Caco-2 (cell line): Measurements from ENCODE around the gene COL20A1. TPM values are rescaled to one million over a fixed set of nuclear protein-coding genes. Genes with fewer than 3 reads are reported as not detected.

Experiments used
- BruUV-seq: library from RNA; stranded (reverse); fragments of 400-500 nt; replicated peaks from 2 replicates; lab custom pipeline; 2021; lab: Mats Ljungman, UMichigan
- CTCF ChIA-PET: fragments of 300-600 bp; sonication (Branson Sonifier 250); formaldehyde crosslinking; loops from one replicate; lab custom pipeline; 2022; ENCODE audit warnings: antibody characterized with exemption; lab: Charles Lee
- POLR2A ChIA-PET: fragments of 300-600 bp; sonication (Branson Sonifier 250); formaldehyde crosslinking; loops from one replicate; lab custom pipeline; 2022; ENCODE audit warnings: antibody characterized with exemption; lab: Charles Lee
- DNase-seq, 2 experiments: peaks; one replicate each; pipeline versions ENCODE4 v3.0.0 to v3.0.0-alpha.2; 2020 to 2022
- H3K27me3 ChIP-seq: replicated peaks from 2 replicates; pipeline ENCODE4 v1.6.0; 2011; ENCODE audit warnings: low read length; ENCODE audit not compliant: control insufficient read depth, insufficient read depth
- H3K36me3 ChIP-seq: 2 replicates; pipeline ENCODE4 v1.5.1; 2011; ENCODE audit warnings: low read length; ENCODE audit not compliant: control insufficient read depth, insufficient read depth
- H3K4me1 ChIP-seq: fragments of 250-450 bp; sonication (Bioruptor Pico); 2 replicates; pipeline ENCODE4 v1.5.1; 2020; ENCODE audit warnings: mild to moderate bottlenecking
- H3K4me3 ChIP-seq: 2 replicates; pipeline ENCODE4 v1.5.1; 2011; ENCODE audit warnings: low read depth, mild to moderate bottlenecking, control low read depth, low read length
- H3K9me3 ChIP-seq: fragments of 250-450 bp; sonication (Bioruptor Pico); 2 replicates; pipeline ENCODE4 v1.5.1; 2020; ENCODE audit warnings: mild to moderate bottlenecking, moderate library complexity
- H3K27ac Mint-ChIP-seq: one replicate; pipeline ENCODE4 v1.8.0; 2022; ENCODE audit warnings: mixed read lengths; ENCODE audit not compliant: unreplicated experiment
- H3K27me3 Mint-ChIP-seq: one replicate; pipeline ENCODE4 v1.8.0; 2022; ENCODE audit warnings: mixed read lengths; ENCODE audit not compliant: insufficient read depth, unreplicated experiment
- H3K36me3 Mint-ChIP-seq: one replicate; pipeline ENCODE4 v1.8.0; 2022; ENCODE audit warnings: mild to moderate bottlenecking, mixed read lengths; ENCODE audit not compliant: insufficient read depth, unreplicated experiment
- H3K4me1 Mint-ChIP-seq: one replicate; pipeline ENCODE4 v1.8.0; 2022; ENCODE audit warnings: low read depth, mixed read lengths; ENCODE audit not compliant: unreplicated experiment
- H3K4me3 Mint-ChIP-seq: one replicate; pipeline ENCODE4 v1.8.0; 2022; ENCODE audit warnings: mild to moderate bottlenecking, moderate library complexity, mixed read lengths; ENCODE audit not compliant: unreplicated experiment
- H3K9me3 Mint-ChIP-seq: one replicate; pipeline ENCODE4 v1.8.0; 2022; ENCODE audit warnings: mixed read lengths; ENCODE audit not compliant: unreplicated experiment
- intact Hi-C: fragments of 100-400 bp; cut with micrococcal nuclease; formaldehyde crosslinking; loops from one replicate; pipeline ENCODE4 v1.10.0; 2022; ENCODE audit not compliant: unreplicated experiment
- total RNA-seq: library from RNA; stranded (reverse); gene quantifications from 2 replicates; pipeline ENCODE4 v1.2.3, GENCODE V29; 2022
- TF ChIP-seq, protein P1 (sequence below), 2 experiments: fragments of 200-600 bp in 1 of 2; IDR thresholded peaks; 1 replicate in 1 of 2; 2 replicates in 1 of 2; pipeline versions ENCODE4 v1.5.1 to v1.8.0; 2011 to 2022; ENCODE audit warnings: antibody characterized with exemption in 1 of 2, control low read depth in 1 of 2, inconsistent platforms in 1 of 2, low read depth in 1 of 2, low read length in 1 of 2, mild to moderate bottlenecking in 1 of 2, moderate library complexity in 1 of 2; ENCODE audit not compliant: insufficient read depth in 1 of 2, severe bottlenecking in 1 of 2, unreplicated experiment in 1 of 2

Gene COL20A1
- total RNA-seq, 1 experiment from 2014 or later: 0.27 TPM

DNA sequence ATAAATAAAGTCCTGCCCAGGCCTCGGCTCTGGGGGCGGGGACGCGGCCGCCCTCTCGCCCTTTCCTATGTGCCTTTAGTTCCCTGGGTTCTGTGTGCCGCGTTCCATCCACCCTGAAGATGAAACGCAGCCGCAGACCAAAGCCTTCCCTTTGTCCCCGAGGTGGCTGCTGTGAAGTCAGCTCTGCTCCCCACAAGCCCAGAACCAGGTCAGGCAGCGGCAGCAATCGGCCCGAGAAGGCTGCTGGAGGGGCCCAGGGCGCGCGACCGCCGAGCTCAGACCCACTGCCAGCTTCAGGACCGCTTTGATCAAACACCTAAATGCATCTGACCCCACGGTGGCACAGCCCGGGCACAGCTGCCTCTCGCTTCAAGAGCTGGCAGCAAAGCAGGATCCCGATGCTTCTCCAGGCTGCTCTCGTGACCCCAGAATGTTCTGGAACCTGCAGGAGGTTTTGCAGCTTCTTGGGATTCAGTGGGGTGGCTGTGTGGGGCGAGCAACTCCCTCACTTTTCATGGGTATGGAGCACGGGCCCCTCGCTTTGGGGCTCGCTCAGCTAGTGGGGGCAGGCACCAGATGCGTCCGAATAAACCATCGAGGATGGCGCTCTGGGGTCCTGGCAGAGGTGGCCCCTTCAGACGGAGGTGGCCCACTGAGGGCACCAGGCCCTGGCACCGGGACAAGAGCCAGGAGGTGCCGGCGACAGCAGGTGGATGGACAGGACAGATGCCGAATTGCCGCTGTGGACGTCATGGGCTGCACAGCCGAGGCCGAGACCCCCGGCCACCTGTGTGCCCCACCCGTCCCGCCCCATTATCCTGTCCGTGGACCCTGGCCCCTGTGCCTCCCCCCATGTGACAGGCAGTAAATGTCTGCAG, 55.2 kb downstream of the COL20A1 start:
- H3K4me1 Mint-ChIP-seq: no peaks in the 10 kb centered on the region
- TF ChIP-seq, protein P1, sequence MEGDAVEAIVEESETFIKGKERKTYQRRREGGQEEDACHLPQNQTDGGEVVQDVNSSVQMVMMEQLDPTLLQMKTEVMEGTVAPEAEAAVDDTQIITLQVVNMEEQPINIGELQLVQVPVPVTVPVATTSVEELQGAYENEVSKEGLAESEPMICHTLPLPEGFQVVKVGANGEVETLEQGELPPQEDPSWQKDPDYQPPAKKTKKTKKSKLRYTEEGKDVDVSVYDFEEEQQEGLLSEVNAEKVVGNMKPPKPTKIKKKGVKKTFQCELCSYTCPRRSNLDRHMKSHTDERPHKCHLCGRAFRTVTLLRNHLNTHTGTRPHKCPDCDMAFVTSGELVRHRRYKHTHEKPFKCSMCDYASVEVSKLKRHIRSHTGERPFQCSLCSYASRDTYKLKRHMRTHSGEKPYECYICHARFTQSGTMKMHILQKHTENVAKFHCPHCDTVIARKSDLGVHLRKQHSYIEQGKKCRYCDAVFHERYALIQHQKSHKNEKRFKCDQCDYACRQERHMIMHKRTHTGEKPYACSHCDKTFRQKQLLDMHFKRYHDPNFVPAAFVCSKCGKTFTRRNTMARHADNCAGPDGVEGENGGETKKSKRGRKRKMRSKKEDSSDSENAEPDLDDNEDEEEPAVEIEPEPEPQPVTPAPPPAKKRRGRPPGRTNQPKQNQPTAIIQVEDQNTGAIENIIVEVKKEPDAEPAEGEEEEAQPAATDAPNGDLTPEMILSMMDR (IDR thresholded peaks at IDR 0.05; ENCODE audit: insufficient read depth in 1 of 2, low read depth in 1 of 2, low read length in 1 of 2, severe bottlenecking in 1 of 2, unreplicated experiment in 1 of 2): no peak
- H3K36me3 Mint-ChIP-seq: no peaks in the 10 kb centered on the region
- no peak overlapping the region for H3K4me3 ChIP-seq
- BruUV-seq: no TSS peak
- no peak for DNase-seq
- H3K4me3 Mint-ChIP-seq: no peak overlapping the region
- peaks cover 7% of the 10 kb centered on the region for H3K27me3 Mint-ChIP-seq
- ChIA-PET POLR2A (no interaction called here), CTCF (no interaction called here)
- peaks cover 14% of the 10 kb centered on the region for H3K9me3 Mint-ChIP-seq
- H3K36me3 ChIP-seq: no peaks in the 10 kb centered on the region
- H3K4me1 ChIP-seq: peaks cover 10% of the 10 kb centered on the region; the same call in 1 of the 2 replicates
- H3K27me3 ChIP-seq: no peaks in the 10 kb centered on the region
- intact Hi-C loops: no loop called here
- H3K27ac Mint-ChIP-seq: no peak overlapping the region
- peaks cover 24% of the 10 kb centered on the region for H3K9me3 ChIP-seq

DNA sequence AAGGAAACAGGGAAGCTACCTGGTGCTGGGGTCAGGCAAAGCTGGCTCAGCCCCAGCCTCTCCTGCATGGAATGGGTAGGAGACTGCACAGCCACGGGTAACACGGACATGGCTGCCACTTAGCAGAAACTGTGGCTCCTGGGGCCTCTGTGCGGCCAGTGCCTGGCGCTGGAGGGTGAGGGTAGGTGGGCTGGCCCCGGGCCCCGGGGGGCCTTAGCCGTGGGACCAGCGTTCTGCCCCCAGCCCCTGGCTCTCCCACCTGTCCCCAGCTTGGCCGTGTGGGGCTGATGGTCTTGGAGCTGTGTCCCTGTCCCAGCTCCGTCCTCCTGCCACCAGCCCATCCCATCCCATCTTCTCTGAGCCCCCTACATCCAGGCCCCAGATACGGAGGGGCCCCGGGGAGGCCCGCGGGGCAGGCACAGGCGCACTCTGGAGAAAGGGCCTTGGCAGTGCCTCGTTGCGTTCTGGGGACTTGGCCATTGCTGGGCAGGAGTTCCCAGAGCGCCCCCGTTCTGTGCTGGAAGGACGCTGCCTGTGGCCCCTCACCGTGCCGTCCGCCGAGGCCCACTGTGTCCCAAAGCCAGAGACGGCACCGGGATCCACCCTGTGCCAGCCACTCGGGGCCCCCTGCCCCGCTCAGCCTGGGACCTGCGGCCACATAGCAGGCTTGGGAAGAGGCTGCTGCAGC, 56.0 kb downstream of the COL20A1 start:
- Histone ChIP-seq H3K4me1 (peaks cover 10% of the 10 kb centered on the region; the same call in 1 of the 2 replicates), H3K27me3 (no peaks in the 10 kb centered on the region), H3K36me3 (no peaks in the 10 kb centered on the region), H3K4me3 (no peak overlapping the region), H3K9me3 (peaks cover 25% of the 10 kb centered on the region)
- ChIA-PET CTCF (no interaction called here), POLR2A (no interaction called here)
- peaks cover 14% of the 10 kb centered on the region for H3K9me3 Mint-ChIP-seq
- H3K36me3 Mint-ChIP-seq: no peaks in the 10 kb centered on the region
- TF ChIP-seq, protein P1 (IDR thresholded peaks at IDR 0.05; ENCODE audit: insufficient read depth in 1 of 2, low read depth in 1 of 2, low read length in 1 of 2, severe bottlenecking in 1 of 2, unreplicated experiment in 1 of 2): no peak
- intact Hi-C loops: no loop called here
- BruUV-seq: no TSS peak
- H3K27ac Mint-ChIP-seq: no peak overlapping the region
- H3K27me3 Mint-ChIP-seq: peaks cover 5% of the 10 kb centered on the region
- H3K4me1 Mint-ChIP-seq: no peaks in the 10 kb centered on the region
- DNase-seq: no peak
- H3K4me3 Mint-ChIP-seq: no peak overlapping the region

DNA sequence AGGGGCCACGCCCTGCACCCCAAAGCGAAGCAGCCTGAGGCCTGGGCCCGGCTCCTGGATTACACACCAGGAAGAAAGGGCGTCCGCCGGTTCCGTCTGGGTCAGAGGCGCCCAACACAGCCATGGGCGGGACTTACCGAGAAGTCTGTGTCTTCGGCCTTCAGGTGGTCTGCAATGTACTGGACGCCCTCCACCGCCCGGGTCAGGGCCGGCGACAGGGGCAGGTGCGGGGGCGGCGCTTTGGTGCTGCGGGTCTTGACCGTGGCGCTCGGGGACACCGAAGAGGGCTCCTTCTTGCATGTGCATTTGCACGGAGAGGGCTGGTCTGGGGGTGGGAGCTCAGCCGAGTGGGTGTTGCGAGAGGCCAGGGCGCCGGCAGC, 56.5 kb downstream of the COL20A1 start:
- no TSS peak for BruUV-seq
- Histone ChIP-seq H3K4me3 (no peak overlapping the region), H3K9me3 (peaks cover 25% of the 10 kb centered on the region), H3K36me3 (no peaks in the 10 kb centered on the region), H3K27me3 (no peaks in the 10 kb centered on the region), H3K4me1 (peaks cover 10% of the 10 kb centered on the region; the same call in 1 of the 2 replicates)
- Mint-ChIP-seq H3K4me3 (no peak overlapping the region), H3K4me1 (no peaks in the 10 kb centered on the region), H3K27me3 (peaks cover 3% of the 10 kb centered on the region), H3K27ac (no peak overlapping the region), H3K36me3 (no peaks in the 10 kb centered on the region), H3K9me3 (peaks cover 14% of the 10 kb centered on the region)
- DNase-seq: no peak
- POLR2A ChIA-PET: no interaction called here
- CTCF ChIA-PET: no interaction called here
- TF ChIP-seq, protein P1 (IDR thresholded peaks at IDR 0.05; ENCODE audit: insufficient read depth in 1 of 2, low read depth in 1 of 2, low read length in 1 of 2, severe bottlenecking in 1 of 2, unreplicated experiment in 1 of 2): no peak
- intact Hi-C loops: no loop called here
